OCI-LY7 (cell line): ENCODE results near the gene CERS6. TPM values are rescaled to one million over a fixed set of nuclear protein-coding genes. Genes with fewer than 3 reads are reported as not detected.

ENCODE experiments used
- BruUV-seq: library from RNA; stranded (reverse); fragments of 400-500 nt; replicated peaks from 2 replicates; lab custom pipeline; 2021; lab: Mats Ljungman, UMichigan
- CTCF ChIA-PET: fragments of 300-600 bp; sonication (Branson Sonifier 250); formaldehyde crosslinking; loops from one replicate; lab custom pipeline; 2022; ENCODE audit warnings: antibody characterized with exemption; ENCODE audit not compliant: unreplicated experiment; lab: Charles Lee
- POLR2A ChIA-PET: fragments of 300-600 bp; sonication (Branson Sonifier 250); formaldehyde crosslinking; loops from one replicate; lab custom pipeline; 2022; ENCODE audit warnings: antibody characterized with exemption; lab: Charles Lee
- DNase-seq: peaks from one replicate; pipeline ENCODE4 v3.0.0-alpha.2; 2015; ENCODE audit warnings: low spot score
- H2AFZ ChIP-seq: fragments of 200-600 bp; sonication (generic), shearing (Covaris generic); 2 replicates; pipeline ENCODE4 v1.6.1; 2014; ENCODE audit warnings: mild to moderate bottlenecking, antibody characterized with exemption, low read length, moderate library complexity
- H3K27ac ChIP-seq: fragments of 200-600 bp; sonication (generic); 2 replicates; pipeline ENCODE4 v1.5.1; 2014; ENCODE audit warnings: mixed run types, low read depth, mild to moderate bottlenecking, moderate library complexity, low read length, inconsistent platforms; ENCODE audit not compliant: poor library complexity, severe bottlenecking
- H3K36me3 ChIP-seq: fragments of 200-600 bp; sonication (generic); 2 replicates; pipeline ENCODE4 v1.6.1; 2014; ENCODE audit warnings: mild to moderate bottlenecking, antibody characterized with exemption, low read length, moderate library complexity, mixed read lengths; ENCODE audit not compliant: insufficient read depth
- H3K4me1 ChIP-seq: fragments of 200-600 bp; sonication (generic); 2 replicates; pipeline ENCODE4 v1.5.1; 2014; ENCODE audit warnings: mild to moderate bottlenecking, low read length; ENCODE audit not compliant: insufficient read depth, poor library complexity, severe bottlenecking
- H3K4me2 ChIP-seq: fragments of 200-600 bp; sonication (generic); 2 replicates; pipeline ENCODE4 v1.6.1; 2014; ENCODE audit warnings: mild to moderate bottlenecking, low read length
- H3K4me3 ChIP-seq: fragments of 200-600 bp; sonication (generic); 2 replicates; pipeline ENCODE4 v1.5.1; 2014; ENCODE audit warnings: mild to moderate bottlenecking, low read depth, low read length; ENCODE audit not compliant: poor library complexity, severe bottlenecking
- H3K79me2 ChIP-seq: fragments of 200-600 bp; sonication (generic); 2 replicates; pipeline ENCODE4 v1.6.1; 2016; ENCODE audit warnings: low read depth, mild to moderate bottlenecking, low read length, moderate library complexity, mixed read lengths; ENCODE audit not compliant: insufficient read depth
- H3K9me2 ChIP-seq: fragments of 200-600 bp; sonication (generic); 2 replicates; pipeline ENCODE4 v1.6.1; 2016; ENCODE audit warnings: mild to moderate bottlenecking, low read length, mixed read lengths; ENCODE audit not compliant: insufficient read depth
- H3K9me3 ChIP-seq: fragments of 200-600 bp; sonication (generic); 2 replicates; pipeline ENCODE4 v1.6.1; 2014; ENCODE audit warnings: mild to moderate bottlenecking, mixed run types, low read length, mixed read lengths
- H4K20me1 ChIP-seq: fragments of 200-600 bp; sonication (generic); 2 replicates; pipeline ENCODE4 v1.6.1; 2014; ENCODE audit warnings: mild to moderate bottlenecking, antibody characterized with exemption, low read length, moderate library complexity, mixed read lengths; ENCODE audit not compliant: insufficient read depth
- CTCF ChIP-seq: fragments of 200-600 bp; sonication (generic); conservative IDR thresholded peaks from 2 replicates; pipeline ENCODE4 v1.5.1; 2014; ENCODE audit warnings: mild to moderate bottlenecking, antibody characterized with exemption, low read length, moderate library complexity, mixed read lengths
- EZH2phosphoT487 ChIP-seq: fragments of 200-600 bp; sonication (generic); IDR thresholded peaks from 2 replicates; pipeline ENCODE4 v1.6.1; 2018; ENCODE audit warnings: low read depth, borderline replicate concordance, mild to moderate bottlenecking, mixed run types, antibody characterized with exemption, low read length, moderate library complexity, mixed read lengths
- intact Hi-C: fragments of 100-400 bp; cut with micrococcal nuclease; formaldehyde crosslinking; loops from one replicate; pipeline ENCODE4 v1.10.0; 2022; ENCODE audit not compliant: unreplicated experiment
- total RNA-seq, 2 experiments: library from RNA; depleted of rRNA in 1 of 2; stranded (reverse); fragments of >200 nt in 1 of 2; shearing (Covaris generic) in 1 of 2; gene quantifications; 2 replicates each; pipeline ENCODE4 v1.2.3, GENCODE V29; 2014 to 2022

Gene CERS6
- total RNA-seq, 2 experiments from 2014 or later, result 0.04 TPM; not detected in 1

GRCh38 chr2:168613551-168613950 lies 157.5 kb downstream of the CERS6 start:
- intact Hi-C loops, result loop anchor here (10.0 kb wide), 1 partner anchor 269 kb away; no protein-coding TSS in a partner anchor
- no TSS peak for BruUV-seq
- ChIA-PET CTCF (no interaction called here), POLR2A (interaction anchor here (0.5 kb wide), 1 partner anchor 236 kb away, joined by 3 read pairs; no protein-coding TSS in a partner anchor)
- Histone ChIP-seq H3K4me3 (no peak overlapping the region), H4K20me1 (no peaks in the 10 kb centered on the region), H3K4me2 (no peak overlapping the region), H2AFZ (no peak overlapping the region), H3K36me3 (no peaks in the 10 kb centered on the region), H3K9me2 (no peaks in the 10 kb centered on the region), H3K27ac (no peak overlapping the region), H3K79me2 (no peaks in the 10 kb centered on the region), H3K9me3 (no peaks in the 10 kb centered on the region), H3K4me1 (no peaks in the 10 kb centered on the region)
- TF ChIP-seq EZH2phosphoT487, result no peak
- no peak for TF ChIP-seq CTCF
- no peak for DNase-seq

DNA sequence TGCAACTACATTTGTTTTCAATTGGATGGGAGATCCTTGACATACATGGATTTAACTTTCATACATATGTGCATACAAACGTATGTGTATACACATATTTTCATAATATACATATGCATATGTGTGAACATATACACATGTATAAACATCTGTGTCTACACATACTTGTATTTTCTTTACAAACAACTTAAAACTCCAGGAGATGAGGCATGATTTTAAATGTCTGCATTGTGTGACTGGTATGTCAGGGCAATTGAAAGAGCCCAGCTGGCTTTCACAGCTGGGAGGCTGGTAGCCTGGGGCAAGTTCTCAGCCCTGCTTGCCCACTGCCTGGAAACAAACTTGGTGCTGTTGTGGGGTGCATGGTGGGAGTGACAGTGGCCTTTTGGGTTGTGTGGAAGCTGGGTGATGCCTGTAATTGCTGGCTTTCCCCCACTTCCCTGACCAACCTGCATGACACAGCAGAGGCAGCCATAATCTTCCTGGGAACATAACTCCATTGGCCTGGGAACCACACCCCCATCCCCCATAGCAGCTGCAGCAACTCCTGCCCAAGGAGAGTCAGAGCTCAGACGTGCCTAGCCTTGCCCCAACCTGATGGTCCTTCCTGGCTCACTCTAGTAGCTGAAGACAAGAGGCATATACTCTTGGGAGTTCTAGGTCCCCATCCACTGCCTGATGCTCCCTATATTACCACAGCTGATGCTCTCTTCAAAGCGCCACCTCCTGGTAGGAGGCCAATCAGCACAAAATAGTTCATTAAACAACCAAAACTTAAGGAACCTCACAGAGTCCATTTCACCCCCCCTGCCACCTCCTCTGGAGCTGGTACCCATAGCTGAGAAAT lies 158.3 kb downstream of the CERS6 start:
- no peak overlapping the region for H3K27ac ChIP-seq
- no peaks in the 10 kb centered on the region for H3K9me2 ChIP-seq
- no peaks in the 10 kb centered on the region for H3K9me3 ChIP-seq
- no TSS peak for BruUV-seq
- no peak overlapping the region for H3K4me3 ChIP-seq
- H3K4me2 ChIP-seq, result no peak overlapping the region
- no peaks in the 10 kb centered on the region for H3K79me2 ChIP-seq
- no peaks in the 10 kb centered on the region for H3K4me1 ChIP-seq
- ChIA-PET POLR2A (no interaction called here), CTCF (interaction anchor here (0.6 kb wide), 1 partner anchor 173 kb away, joined by 3 read pairs; no protein-coding TSS in a partner anchor)
- H4K20me1 ChIP-seq, result no peaks in the 10 kb centered on the region
- no peaks in the 10 kb centered on the region for H3K36me3 ChIP-seq
- no peak overlapping the region for H2AFZ ChIP-seq
- DNase-seq, result peak; percentile 7
- intact Hi-C loops, result loop anchor here (10.0 kb wide), 1 partner anchor 270 kb away; no protein-coding TSS in a partner anchor
- TF ChIP-seq EZH2phosphoT487 (no peak), CTCF (peak; percentile 68)

- no peaks in the 10 kb centered on the region for H3K79me2 ChIP-seq
- no TSS peak for BruUV-seq
- DNase-seq, result no peak
- H3K4me1 ChIP-seq, result no peaks in the 10 kb centered on the region
- no peak overlapping the region for H3K27ac ChIP-seq
- ChIA-PET POLR2A (interaction anchor here (0.6 kb wide), 1 partner anchor 66 kb away, joined by 3 read pairs; no protein-coding TSS in a partner anchor), CTCF (no interaction called here)
- H3K9me2 ChIP-seq, result no peaks in the 10 kb centered on the region
- no peak overlapping the region for H2AFZ ChIP-seq
- TF ChIP-seq CTCF (no peak), EZH2phosphoT487 (no peak)
- no peaks in the 10 kb centered on the region for H3K36me3 ChIP-seq
- H4K20me1 ChIP-seq, result no peaks in the 10 kb centered on the region
- no peaks in the 10 kb centered on the region for H3K9me3 ChIP-seq
- intact Hi-C loops, result no loop called here
- H3K4me2 ChIP-seq, result no peak overlapping the region
- no peak overlapping the region for H3K4me3 ChIP-seq
These were observed 164.5 kb downstream of the CERS6 start for GRCh38 chr2:168620554-168620953.
